ENCODE measurements around the gene LRP1. TPM values are rescaled to one million over a fixed set of nuclear protein-coding genes. Genes with fewer than 3 reads are reported as not detected.

LRP1 gene
- total and polyA plus RNA-seq, 2 of the 13 experiments (the other 11 are each of a cell fraction or from before 2014, with no cell fraction given) = 14.7 to 30.8 TPM

DNA sequence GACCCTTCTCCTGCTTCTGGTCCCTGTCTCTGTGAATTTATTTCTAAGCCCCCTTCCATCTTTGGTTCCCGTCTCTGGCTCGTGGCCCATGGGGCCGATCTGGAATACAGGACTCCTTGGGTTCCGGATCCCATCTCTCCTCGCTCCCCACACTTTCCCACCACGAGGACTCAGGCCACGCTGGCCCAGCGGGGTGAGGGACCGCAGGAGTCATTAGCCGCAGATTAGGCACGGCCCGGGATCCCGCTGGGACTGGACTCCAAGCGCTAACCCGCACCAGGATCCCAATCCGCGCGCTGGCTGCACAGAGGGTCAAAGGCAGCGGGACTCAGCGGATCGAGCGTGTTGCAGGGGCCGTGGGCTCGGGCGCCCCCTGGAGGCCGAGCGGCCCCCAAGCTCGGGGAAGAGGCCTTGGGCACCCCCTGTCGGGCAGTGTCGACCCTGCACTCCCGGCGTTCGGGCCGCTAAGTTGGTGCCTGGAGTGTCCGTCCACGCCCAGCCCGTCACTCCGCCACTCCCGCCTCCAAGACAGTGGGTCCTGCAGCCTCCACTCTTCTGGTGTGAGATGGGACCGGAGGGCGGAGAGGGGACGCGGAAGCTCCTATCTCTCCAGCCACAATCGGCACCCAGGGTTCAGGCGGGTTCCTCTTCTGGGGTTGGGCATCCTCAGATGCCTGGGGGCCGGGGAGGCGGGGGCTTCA lies 110.7 kb downstream of the LRP1 start (continued):
- TF ChIP-seq, protein P1, sequence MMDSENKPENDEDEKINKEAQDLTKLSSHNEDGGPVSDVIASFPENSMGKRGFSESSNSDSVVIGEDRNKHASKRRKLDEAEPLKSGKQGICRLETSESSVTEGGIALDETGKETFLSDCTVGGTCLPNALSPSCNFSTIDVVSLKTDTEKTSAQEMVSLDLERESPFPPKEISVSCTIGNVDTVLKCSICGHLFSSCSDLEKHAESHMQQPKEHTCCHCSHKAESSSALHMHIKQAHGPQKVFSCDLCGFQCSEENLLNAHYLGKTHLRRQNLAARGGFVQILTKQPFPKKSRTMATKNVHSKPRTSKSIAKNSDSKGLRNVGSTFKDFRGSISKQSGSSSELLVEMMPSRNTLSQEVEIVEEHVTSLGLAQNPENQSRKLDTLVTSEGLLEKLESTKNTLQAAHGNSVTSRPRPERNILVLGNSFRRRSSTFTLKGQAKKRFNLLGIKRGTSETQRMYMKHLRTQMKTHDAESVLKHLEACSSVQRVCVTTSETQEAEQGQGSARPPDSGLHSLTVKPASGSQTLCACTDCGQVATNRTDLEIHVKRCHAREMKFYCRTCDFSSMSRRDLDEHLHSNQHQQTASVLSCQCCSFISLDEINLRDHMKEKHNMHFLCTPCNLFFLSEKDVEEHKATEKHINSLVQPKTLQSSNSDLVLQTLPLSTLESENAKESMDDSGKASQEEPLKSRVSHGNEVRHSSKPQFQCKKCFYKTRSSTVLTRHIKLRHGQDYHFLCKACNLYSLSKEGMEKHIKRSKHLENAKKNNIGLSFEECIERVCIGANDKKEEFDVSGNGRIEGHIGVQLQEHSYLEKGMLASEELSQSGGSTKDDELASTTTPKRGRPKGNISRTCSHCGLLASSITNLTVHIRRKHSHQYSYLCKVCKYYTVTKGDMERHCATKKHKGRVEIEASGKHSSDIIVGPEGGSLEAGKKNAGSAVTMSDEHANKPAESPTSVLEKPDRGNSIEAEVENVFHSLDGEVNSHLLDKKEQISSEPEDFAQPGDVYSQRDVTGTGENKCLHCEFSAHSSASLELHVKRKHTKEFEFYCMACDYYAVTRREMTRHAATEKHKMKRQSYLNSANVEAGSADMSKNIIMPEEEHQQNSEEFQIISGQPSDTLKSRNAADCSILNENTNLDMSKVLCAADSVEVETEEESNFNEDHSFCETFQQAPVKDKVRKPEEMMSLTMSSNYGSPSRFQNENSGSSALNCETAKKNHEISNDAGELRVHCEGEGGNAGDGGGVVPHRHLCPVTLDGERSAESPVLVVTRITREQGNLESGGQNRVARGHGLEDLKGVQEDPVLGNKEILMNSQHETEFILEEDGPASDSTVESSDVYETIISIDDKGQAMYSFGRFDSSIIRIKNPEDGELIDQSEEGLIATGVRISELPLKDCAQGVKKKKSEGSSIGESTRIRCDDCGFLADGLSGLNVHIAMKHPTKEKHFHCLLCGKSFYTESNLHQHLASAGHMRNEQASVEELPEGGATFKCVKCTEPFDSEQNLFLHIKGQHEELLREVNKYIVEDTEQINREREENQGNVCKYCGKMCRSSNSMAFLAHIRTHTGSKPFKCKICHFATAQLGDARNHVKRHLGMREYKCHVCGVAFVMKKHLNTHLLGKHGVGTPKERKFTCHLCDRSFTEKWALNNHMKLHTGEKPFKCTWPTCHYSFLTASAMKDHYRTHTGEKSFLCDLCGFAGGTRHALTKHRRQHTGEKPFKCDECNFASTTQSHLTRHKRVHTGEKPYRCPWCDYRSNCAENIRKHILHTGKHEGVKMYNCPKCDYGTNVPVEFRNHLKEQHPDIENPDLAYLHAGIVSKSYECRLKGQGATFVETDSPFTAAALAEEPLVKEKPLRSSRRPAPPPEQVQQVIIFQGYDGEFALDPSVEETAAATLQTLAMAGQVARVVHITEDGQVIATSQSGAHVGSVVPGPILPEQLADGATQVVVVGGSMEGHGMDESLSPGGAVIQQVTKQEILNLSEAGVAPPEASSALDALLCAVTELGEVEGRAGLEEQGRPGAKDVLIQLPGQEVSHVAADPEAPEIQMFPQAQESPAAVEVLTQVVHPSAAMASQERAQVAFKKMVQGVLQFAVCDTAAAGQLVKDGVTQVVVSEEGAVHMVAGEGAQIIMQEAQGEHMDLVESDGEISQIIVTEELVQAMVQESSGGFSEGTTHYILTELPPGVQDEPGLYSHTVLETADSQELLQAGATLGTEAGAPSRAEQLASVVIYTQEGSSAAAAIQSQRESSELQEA (CRISPR knock-in tag; IDR thresholded peaks at IDR 0.05; ENCODE audit: not compliant biosample characterization) = no peak
- TF ChIP-seq ZNF878 (CRISPR knock-in tag; IDR thresholded peaks at IDR 0.05) (no peak), KAT7 (CRISPR knock-in tag; IDR thresholded peaks at IDR 0.05; ENCODE audit: borderline replicate concordance) (peak; percentile 88; the same call in 1 of the 2 replicates), RFX3 (CRISPR knock-in tag; IDR thresholded peaks at IDR 0.05) (no peak), ZNF747 (CRISPR knock-in tag; IDR thresholded peaks at IDR 0.05; ENCODE audit: borderline replicate concordance) (no peak), HOXA3 (CRISPR knock-in tag; IDR thresholded peaks at IDR 0.05) (peak; percentile 45; the same call in 1 of the 2 replicates), ZNF317 (CRISPR knock-in tag; IDR thresholded peaks at IDR 0.05) (peak; percentile 81; the same call in 1 of the 2 replicates), ZNF329 (CRISPR knock-in tag; IDR thresholded peaks at IDR 0.05; ENCODE audit: low read depth) (no peak), SP140L (CRISPR knock-in tag; IDR thresholded peaks at IDR 0.05; ENCODE audit: borderline replicate concordance) (no peak), NR2C2 (CRISPR knock-in tag; IDR thresholded peaks at IDR 0.05; ENCODE audit: borderline replicate concordance) (peak; percentile 58; the same call in 1 of the 2 replicates), ZNF451 (CRISPR knock-in tag; IDR thresholded peaks at IDR 0.05) (peak; percentile 81; the same call in 1 of the 2 replicates), SMC3 (IDR thresholded peaks at IDR 0.05; ENCODE audit: low read length) (peak; percentile 31; the same call in 1 of the 2 replicates), ZNF547 (CRISPR knock-in tag; IDR thresholded peaks at IDR 0.05) (peak; percentile 60; the same call in 1 of the 2 replicates), SKI (IDR thresholded peaks at IDR 0.05; ENCODE audit: partially characterized antibody) (no peak), MIER3 (CRISPR knock-in tag; IDR thresholded peaks at IDR 0.05; ENCODE audit: borderline replicate concordance) (0 out of 2 replicates have a peak, but pooled peaks have one; percentile 61), TBX2 (CRISPR knock-in tag; IDR thresholded peaks at IDR 0.05; ENCODE audit: borderline replicate concordance) (peak; percentile 56)
- TF ChIP-seq, protein P2, sequence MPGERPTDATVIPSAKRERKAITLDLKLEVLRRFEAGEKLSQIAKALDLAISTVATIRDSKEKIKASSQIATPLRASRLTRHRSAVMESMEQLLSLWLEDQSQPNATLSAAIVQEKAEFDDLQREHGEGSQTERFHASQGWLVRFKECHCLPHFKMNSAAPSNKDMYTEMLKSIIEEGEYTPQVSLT (CRISPR knock-in tag; IDR thresholded peaks at IDR 0.05; ENCODE audit: borderline replicate concordance, low read depth) = no peak
- TF ChIP-seq, protein P3, sequence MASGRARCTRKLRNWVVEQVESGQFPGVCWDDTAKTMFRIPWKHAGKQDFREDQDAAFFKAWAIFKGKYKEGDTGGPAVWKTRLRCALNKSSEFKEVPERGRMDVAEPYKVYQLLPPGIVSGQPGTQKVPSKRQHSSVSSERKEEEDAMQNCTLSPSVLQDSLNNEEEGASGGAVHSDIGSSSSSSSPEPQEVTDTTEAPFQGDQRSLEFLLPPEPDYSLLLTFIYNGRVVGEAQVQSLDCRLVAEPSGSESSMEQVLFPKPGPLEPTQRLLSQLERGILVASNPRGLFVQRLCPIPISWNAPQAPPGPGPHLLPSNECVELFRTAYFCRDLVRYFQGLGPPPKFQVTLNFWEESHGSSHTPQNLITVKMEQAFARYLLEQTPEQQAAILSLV (CRISPR knock-in tag; IDR thresholded peaks at IDR 0.05; ENCODE audit: borderline replicate concordance) = no peak

Measured in HepG2 (cell line).